PC-9 (cell line): ENCODE results near the gene USP9X. TPM values are rescaled to one million over a fixed set of nuclear protein-coding genes. Genes with fewer than 3 reads are reported as not detected.

Experiments
- BruUV-seq: library from RNA; stranded (reverse); fragments of 400-500 nt; replicated peaks from 2 replicates; lab custom pipeline; 2021; lab: Mats Ljungman, UMichigan
- CTCF ChIA-PET: fragments of 300-600 bp; sonication (Branson Sonifier 250); formaldehyde crosslinking; loops from one replicate; lab custom pipeline; 2022; ENCODE audit warnings: antibody characterized with exemption; lab: Charles Lee
- POLR2A ChIA-PET: fragments of 300-600 bp; sonication (Branson Sonifier 250); formaldehyde crosslinking; loops from one replicate; lab custom pipeline; 2022; ENCODE audit warnings: antibody characterized with exemption; ENCODE audit not compliant: unreplicated experiment; lab: Charles Lee
- DNase-seq, 2 experiments: peaks; one replicate each; pipeline versions ENCODE4 v3.0.0 to v3.0.0-alpha.2; 2015 to 2022; ENCODE audit warnings: mixed read lengths in 1 of 2
- H2AFZ ChIP-seq: fragments of 200-600 bp; sonication (generic); 2 replicates; pipeline ENCODE4 v1.8.1; 2017; ENCODE audit warnings: antibody characterized with exemption
- H3F3A ChIP-seq: fragments of 200-600 bp; sonication (generic); 2 replicates; pipeline ENCODE4 v1.8.1; 2017; ENCODE audit warnings: antibody characterized with exemption, mild to moderate bottlenecking, low read depth; ENCODE audit not compliant: insufficient read depth
- H3K27ac ChIP-seq: fragments of 200-600 bp; sonication (generic); 2 replicates; pipeline ENCODE4 v1.6.1; 2016; ENCODE audit warnings: mixed run types
- H3K27me3 ChIP-seq: fragments of 200-600 bp; sonication (generic); 2 replicates; pipeline ENCODE4 v1.6.1; 2016; ENCODE audit warnings: low read depth, mixed run types; ENCODE audit not compliant: insufficient read depth
- H3K36me3 ChIP-seq: fragments of 200-600 bp; sonication (generic); 2 replicates; pipeline ENCODE4 v1.6.1; 2016; ENCODE audit warnings: low read depth, mixed run types
- H3K4me1 ChIP-seq: fragments of 200-600 bp; sonication (generic); replicated peaks from 2 replicates; pipeline ENCODE4 v1.6.1; 2016; ENCODE audit warnings: mixed run types; ENCODE audit not compliant: insufficient read depth
- H3K4me2 ChIP-seq: fragments of 200-600 bp; sonication (generic); 2 replicates; pipeline ENCODE4 v1.6.1; 2017; ENCODE audit warnings: mixed run types
- H3K4me3 ChIP-seq: fragments of 200-600 bp; sonication (generic); 2 replicates; pipeline ENCODE4 v1.6.1; 2016; ENCODE audit warnings: mixed run types
- H3K79me2 ChIP-seq: fragments of 200-600 bp; sonication (generic); 2 replicates; pipeline ENCODE4 v1.6.1; 2017; ENCODE audit warnings: low read depth, mixed run types
- H3K9me2 ChIP-seq: fragments of 200-600 bp; sonication (generic); 2 replicates; pipeline ENCODE4 v1.8.1; 2017; ENCODE audit warnings: mild to moderate bottlenecking; ENCODE audit not compliant: insufficient read depth
- H3K9me3 ChIP-seq: fragments of 200-600 bp; sonication (generic); 2 replicates; pipeline ENCODE4 v1.8.1; 2016; ENCODE audit warnings: low read depth; ENCODE audit not compliant: insufficient read depth
- H4K20me1 ChIP-seq: fragments of 200-600 bp; sonication (generic); 2 replicates; pipeline ENCODE4 v1.8.1; 2017; ENCODE audit not compliant: insufficient read depth
- CTCF ChIP-seq: fragments of 200-600 bp; sonication (generic); conservative IDR thresholded peaks from 2 replicates; pipeline ENCODE4 v1.6.1; 2017; ENCODE audit warnings: mixed run types, antibody characterized with exemption, mild to moderate bottlenecking, moderate library complexity
- EZH2 ChIP-seq: fragments of 200-600 bp; sonication (generic); IDR thresholded peaks from 2 replicates; pipeline ENCODE4 v1.8.0; 2017; ENCODE audit warnings: antibody characterized with exemption, low read depth
- intact Hi-C: fragments of 100-400 bp; cut with micrococcal nuclease; formaldehyde crosslinking; loops from one replicate; pipeline ENCODE4 v1.10.0; 2022; ENCODE audit not compliant: unreplicated experiment
- total RNA-seq: library from RNA; stranded (reverse); gene quantifications from 2 replicates; pipeline ENCODE4 v1.2.3, GENCODE V29; 2021

USP9X gene
- total RNA-seq, 1 experiment from 2014 or later = 43.2 TPM

DNA sequence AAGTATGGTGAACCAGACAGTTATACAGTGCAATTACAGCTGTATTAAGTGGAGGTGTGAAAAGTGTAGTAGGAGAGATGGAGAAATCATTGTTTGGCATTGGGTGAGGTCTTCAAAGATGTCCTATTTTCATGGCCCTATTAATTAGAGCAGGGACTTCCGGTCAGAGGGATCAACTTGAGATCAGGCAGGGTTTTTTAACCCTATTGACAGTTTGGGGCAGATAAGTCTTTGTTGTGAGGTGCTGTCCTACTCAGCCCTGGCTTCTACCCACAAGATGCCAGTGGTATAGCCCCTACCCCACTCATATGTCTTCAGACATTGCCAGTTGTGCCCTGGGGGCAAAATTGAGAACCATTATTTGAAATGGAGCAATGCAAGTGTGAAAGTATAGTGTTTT is 9.9 kb downstream of the USP9X start:
- H3K27ac ChIP-seq = no peak overlapping the region
- H3K9me3 ChIP-seq = no peaks in the 10 kb centered on the region
- no peaks in the 10 kb centered on the region for H3K4me1 ChIP-seq
- H3K27me3 ChIP-seq = no peaks in the 10 kb centered on the region
- BruUV-seq = no TSS peak
- H4K20me1 ChIP-seq = 0 out of 2 replicates have a peak, but pooled peaks cover 9% of the 10 kb centered on the region
- ChIA-PET CTCF (no interaction called here), POLR2A (no interaction called here)
- TF ChIP-seq CTCF = no peak
- TF ChIP-seq EZH2 = no peak
- no peaks in the 10 kb centered on the region for H3F3A ChIP-seq
- DNase-seq = no peak
- no peak overlapping the region for H3K4me3 ChIP-seq
- H2AFZ ChIP-seq = no peak overlapping the region
- no peaks in the 10 kb centered on the region for H3K9me2 ChIP-seq
- peaks cover 99% of the 10 kb centered on the region for H3K79me2 ChIP-seq
- H3K4me2 ChIP-seq = no peak overlapping the region
- intact Hi-C loops = no loop called here
- no peaks in the 10 kb centered on the region for H3K36me3 ChIP-seq

DNA sequence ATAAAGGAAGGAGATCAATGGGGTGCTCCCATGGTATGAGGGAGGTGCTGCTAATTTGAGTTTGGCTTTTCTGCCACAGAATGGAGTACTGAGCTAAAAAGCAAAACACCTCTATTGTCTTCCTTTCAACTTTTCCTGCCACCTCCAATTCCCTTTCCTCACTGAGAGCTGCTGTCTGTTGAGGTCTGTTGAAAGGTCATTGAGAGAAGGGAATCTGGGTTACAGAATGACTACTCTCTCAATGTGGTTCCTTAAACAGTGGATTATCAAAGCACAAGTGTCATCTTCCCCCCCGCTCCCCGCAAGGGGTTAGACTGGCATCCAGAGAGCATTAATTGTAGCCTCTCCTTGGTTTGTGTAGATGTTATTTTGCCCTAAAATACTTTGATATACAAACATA is 10.7 kb downstream of the USP9X start:
- CTCF ChIA-PET = no interaction called here
- no peak overlapping the region for H3K4me2 ChIP-seq

GRCh38 chrX:41096339-41096955 is 11.2 kb downstream of the USP9X start:
- no peak for DNase-seq
- ChIA-PET CTCF (no interaction called here), POLR2A (no interaction called here)
- H3K4me2 ChIP-seq = no peak overlapping the region
- BruUV-seq = no TSS peak
- H3K27ac ChIP-seq = no peak overlapping the region
- H4K20me1 ChIP-seq = no peaks in the 10 kb centered on the region
- H3K79me2 ChIP-seq = peaks cover 90% of the 10 kb centered on the region
- H3K4me3 ChIP-seq = no peak overlapping the region
- intact Hi-C loops = no loop called here
- no peaks in the 10 kb centered on the region for H3F3A ChIP-seq
- H3K4me1 ChIP-seq = no peaks in the 10 kb centered on the region
- TF ChIP-seq CTCF (no peak), EZH2 (no peak)
- H2AFZ ChIP-seq = no peak overlapping the region
- H3K36me3 ChIP-seq = no peaks in the 10 kb centered on the region
- no peaks in the 10 kb centered on the region for H3K9me2 ChIP-seq
- no peaks in the 10 kb centered on the region for H3K27me3 ChIP-seq
- H3K9me3 ChIP-seq = no peaks in the 10 kb centered on the region

More for the DNA sequence above, 10.7 kb downstream of the USP9X start:
- TF ChIP-seq CTCF (no peak), EZH2 (no peak)
- Histone ChIP-seq H2AFZ (no peak overlapping the region), H4K20me1 (0 out of 2 replicates have a peak, but pooled peaks cover 5% of the 10 kb centered on the region), H3K36me3 (no peaks in the 10 kb centered on the region), H3F3A (no peaks in the 10 kb centered on the region), H3K27ac (no peak overlapping the region), H3K9me3 (no peaks in the 10 kb centered on the region), H3K4me1 (no peaks in the 10 kb centered on the region), H3K79me2 (peaks cover 92% of the 10 kb centered on the region), H3K27me3 (no peaks in the 10 kb centered on the region), H3K4me3 (no peak overlapping the region), H3K9me2 (no peaks in the 10 kb centered on the region)
- POLR2A ChIA-PET = no interaction called here
- DNase-seq = no peak
- no TSS peak for BruUV-seq
- intact Hi-C loops = no loop called here
